MM.1S (cell line): Measurements from ENCODE around the gene ALG6.

Source experiments
- EZH2 ChIP-seq: fragments of 300-600 bp; sonication (generic); optimal IDR thresholded peaks from 2 replicates; pipeline ENCODE3; 2017; ENCODE audit warnings: low read depth, mild to moderate bottlenecking, antibody characterized with exemption, low read length, mixed read lengths
- EZH2phosphoT487 ChIP-seq: fragments of 300-600 bp; sonication (generic); IDR thresholded peaks from 2 replicates; pipeline ENCODE4 v1.6.1; 2018; ENCODE audit warnings: antibody characterized with exemption, low read length
- TF ChIP-seq, protein P1 (sequence below): fragments of 300-600 bp; sonication (generic); IDR thresholded peaks from 2 replicates; pipeline ENCODE4 v1.5.1; 2016; ENCODE audit warnings: antibody characterized with exemption, low read length, mixed read lengths

DNA sequence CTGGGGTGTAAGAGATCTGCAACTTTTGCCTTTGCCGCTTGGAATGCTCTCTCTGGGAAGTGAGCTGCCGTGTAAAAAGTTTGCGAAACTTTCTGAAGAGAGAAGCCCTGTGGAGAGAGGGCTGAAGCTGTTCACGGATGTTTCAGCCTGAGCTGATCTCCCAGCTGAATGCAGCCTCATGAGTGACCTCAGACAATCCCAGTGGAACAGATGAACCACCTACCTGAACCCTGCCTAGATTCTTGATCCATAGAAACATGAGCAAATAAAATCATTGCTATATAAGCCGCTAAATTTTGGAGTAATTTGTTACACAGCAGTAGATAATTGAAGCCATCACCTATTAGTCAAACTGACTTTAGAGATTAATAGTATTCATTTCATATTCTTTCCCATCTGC, 4.4 kb upstream of the ALG6 start:
- TF ChIP-seq, protein P1, sequence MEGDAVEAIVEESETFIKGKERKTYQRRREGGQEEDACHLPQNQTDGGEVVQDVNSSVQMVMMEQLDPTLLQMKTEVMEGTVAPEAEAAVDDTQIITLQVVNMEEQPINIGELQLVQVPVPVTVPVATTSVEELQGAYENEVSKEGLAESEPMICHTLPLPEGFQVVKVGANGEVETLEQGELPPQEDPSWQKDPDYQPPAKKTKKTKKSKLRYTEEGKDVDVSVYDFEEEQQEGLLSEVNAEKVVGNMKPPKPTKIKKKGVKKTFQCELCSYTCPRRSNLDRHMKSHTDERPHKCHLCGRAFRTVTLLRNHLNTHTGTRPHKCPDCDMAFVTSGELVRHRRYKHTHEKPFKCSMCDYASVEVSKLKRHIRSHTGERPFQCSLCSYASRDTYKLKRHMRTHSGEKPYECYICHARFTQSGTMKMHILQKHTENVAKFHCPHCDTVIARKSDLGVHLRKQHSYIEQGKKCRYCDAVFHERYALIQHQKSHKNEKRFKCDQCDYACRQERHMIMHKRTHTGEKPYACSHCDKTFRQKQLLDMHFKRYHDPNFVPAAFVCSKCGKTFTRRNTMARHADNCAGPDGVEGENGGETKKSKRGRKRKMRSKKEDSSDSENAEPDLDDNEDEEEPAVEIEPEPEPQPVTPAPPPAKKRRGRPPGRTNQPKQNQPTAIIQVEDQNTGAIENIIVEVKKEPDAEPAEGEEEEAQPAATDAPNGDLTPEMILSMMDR = no peak
- no peak for TF ChIP-seq EZH2
- no peak for TF ChIP-seq EZH2phosphoT487
